Stimulated activated CD4-positive, alpha-beta T cell treated with anti-CD3 and anti-CD28 coated beads, Interleukin-12 subunit alpha, Interleukin-12 subunit beta, amount 100 ng/mL, for 48 hours (primary cell): Measurements from ENCODE around the gene FKBP2.

Experiments
- DNase-seq, 3 donors: peaks; one replicate each; pipeline ENCODE4 v3.0.0-alpha.2; 2020; ENCODE audit warnings: low read depth in 2 of 3, low spot score in 1 of 3

The FKBP2 gene

DNA sequence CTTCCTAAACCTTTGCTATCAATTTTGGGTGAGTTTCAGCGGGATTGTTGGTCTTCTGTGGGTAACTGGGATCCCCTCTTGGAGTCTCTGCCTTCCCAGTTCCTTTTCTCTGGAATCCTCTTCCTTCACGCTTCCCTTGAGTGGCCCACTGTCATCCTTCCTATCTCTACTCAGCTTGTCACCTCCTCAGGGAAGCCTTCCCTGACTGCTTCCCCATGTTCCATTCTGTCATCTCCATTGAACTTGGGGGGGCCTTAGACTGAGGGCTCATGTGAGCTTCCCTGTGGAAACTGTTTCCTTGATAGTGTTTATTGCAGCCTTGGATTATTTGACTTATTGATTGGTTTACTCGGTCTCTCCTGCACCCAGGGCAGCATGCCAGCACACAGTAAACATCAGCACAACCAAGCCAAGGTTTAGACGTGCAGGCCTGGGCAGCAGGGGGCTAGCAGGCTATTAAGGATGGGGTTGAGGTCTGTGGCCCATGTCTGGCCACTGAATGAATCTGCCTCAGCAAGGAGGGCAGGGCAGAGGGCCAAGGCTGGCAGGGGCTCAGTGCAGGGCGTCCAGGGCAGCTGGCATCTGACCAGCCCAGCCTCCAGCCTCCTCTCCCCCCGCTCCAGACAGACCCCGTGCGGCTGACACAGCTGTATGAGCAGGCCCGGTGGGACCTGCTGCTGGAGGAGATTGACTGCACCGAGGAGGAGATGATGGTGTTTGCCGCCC lies 22.1 kb upstream of the FKBP2 start:
- no peak for DNase-seq

DNA sequence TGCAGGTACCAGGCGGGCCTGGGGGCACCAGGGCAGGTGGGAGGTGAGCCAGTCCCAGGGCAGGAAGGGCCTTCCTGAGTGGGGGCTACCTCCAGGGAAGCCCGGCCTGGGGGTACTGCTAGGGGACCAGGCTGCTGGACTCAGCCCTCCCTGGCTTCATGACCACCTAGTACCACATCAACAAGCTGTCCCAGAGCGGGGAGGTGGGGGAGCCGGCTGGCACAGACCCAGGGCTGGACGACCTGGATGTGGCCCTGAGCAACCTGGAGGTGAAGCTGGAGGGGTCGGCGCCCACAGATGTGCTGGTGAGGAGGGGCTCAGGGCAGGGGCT lies 21.6 kb upstream of the FKBP2 start:
- no peak for DNase-seq

- no peak for DNase-seq
These were observed 21.1 kb upstream of the FKBP2 start for GRCh38 chr11:64219755-64220154.

DNA sequence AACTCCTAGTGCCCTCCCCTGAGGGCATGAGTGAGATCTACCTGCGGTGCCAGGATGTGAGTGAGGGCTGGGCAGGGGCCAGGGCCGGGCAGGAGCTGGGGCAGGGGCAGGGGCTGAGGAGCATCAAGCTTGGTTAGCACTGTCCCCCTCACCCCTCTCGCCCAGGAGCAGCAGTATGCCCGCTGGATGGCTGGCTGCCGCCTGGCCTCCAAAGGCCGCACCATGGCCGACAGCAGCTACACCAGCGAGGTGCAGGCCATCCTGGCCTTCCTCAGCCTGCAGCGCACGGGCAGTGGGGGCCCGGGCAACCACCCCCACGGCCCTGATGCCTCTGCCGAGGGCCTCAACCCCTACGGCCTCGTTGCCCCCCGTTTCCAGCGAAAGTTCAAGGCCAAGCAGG lies 20.6 kb upstream of the FKBP2 start:
- DNase-seq, result no peak

GRCh38 chr11:64220798-64221197 lies 20.1 kb upstream of the FKBP2 start:
- no peak for DNase-seq

- no peak for DNase-seq
These were observed 18.3 kb upstream of the FKBP2 start for GRCh38 chr11:64222651-64223000.

- DNase-seq, result no peak
These were observed 17.8 kb upstream of the FKBP2 start for GRCh38 chr11:64223001-64223651.

DNA sequence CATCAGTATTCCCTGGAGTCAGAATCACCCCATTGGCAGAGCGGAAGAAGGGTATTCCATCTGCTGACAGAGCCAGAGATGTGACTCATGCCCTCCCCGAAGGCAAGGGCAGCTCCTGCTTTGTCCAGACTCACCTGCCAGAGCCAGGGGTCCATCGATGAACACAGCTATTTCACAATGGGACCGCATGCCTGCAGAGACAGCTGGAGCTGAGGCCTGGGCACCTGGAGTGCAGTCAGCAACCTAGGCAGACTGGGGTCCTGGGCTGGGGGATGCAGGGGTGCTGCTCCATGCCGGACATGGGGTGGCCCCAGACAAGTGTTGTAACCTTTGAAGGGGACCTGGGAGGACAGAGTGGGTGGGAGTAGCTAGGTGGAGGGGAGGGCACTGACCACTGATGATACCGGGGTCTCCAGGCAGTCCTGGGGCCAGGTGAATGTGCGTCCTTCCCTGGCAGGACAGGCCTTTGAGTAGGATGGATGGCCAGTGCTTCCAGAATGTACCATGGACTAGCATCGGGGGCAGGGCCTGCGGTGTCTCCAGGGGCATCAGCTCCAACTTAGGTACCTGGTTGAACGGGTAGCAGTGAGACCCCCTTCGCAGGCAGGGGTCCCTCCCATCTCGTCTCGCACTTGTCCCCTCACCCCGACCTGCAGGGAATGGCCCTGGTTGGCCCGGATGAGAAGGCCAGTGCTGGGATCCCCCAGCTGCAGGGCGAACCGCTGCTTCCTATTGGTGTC lies 16.6 kb upstream of the FKBP2 start:
- DNase-seq, result no peak

DNA sequence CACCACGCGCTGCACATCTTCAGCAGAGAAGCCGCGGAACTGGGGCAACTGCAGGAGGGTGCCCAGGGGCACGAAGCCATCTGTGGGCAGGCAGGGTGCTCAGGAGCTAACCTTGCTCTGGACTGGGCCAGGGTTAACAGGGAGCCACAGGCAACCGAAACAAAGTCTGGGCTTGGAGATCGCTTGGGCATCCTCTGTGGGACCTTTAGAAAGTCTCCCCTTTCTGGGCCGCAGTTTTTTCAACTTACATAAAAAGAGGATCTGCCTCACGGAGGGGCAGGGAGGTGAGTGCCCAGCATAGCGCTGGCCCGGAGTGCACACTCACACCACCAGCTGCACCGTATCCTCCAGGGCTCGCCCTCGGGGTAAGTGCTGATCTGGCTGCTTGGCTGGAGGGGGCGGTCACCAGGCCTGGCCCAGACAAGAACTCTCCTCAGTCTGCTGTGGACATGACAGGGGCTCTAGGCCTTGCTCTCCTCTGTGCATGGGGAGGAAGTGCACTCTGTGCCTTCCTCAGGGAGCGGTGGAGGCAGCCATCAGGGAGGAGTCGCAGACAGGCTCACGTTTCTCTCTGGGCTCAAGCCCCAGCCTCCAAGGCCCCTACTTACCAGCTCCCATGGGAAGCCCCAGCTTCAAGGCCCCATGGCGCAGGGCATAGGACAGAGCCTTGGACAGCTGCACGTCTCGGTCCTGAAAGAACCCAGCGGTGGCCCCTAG lies 15.8 kb upstream of the FKBP2 start:
- no peak for DNase-seq

GRCh38 chr11:64225608-64226506 lies 15.0 kb upstream of the FKBP2 start, which contains the start of the genes NUDT22 and TRPT1:
NUDT22 (plus strand) TSS chr11:64226274; CDS start chr11:64226653, 379 bp downstream.
TRPT1 (minus strand) TSS chr11:64226186; CDS start chr11:64225860, 326 bp downstream.
- peak; percentile 87 to 96 (median 90) for DNase-seq

- peak in 1 of 3 donors; percentile 49 for DNase-seq
These were observed 14.3 kb upstream of the FKBP2 start for GRCh38 chr11:64226507-64227051.

- no peak for DNase-seq
These were observed 13.4 kb upstream of the FKBP2 start for GRCh38 chr11:64227405-64227956.

GRCh38 chr11:64229090-64229743 lies 11.7 kb upstream of the FKBP2 start:
- no peak for DNase-seq

DNA sequence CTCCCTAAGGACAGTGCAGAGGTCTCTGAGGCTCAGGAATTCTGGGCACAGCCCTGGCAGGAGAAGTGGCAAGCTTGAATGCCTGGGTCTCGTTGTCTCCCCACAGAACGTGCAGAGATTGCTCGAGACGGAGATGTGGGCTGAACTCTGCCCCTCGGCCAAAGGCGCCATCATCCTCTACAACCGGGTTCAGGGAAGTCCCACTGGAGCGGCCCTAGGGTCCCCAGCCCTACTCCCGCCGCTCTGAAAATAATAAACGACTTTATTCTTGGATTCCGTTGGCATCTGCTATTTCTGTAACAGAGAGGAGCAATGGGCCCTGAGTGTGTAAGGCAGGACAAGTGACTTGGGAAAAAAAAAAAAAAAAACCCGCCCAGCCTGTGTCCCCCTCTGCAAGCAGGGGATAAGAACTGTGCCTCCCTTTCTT lies 11.1 kb upstream of the FKBP2 start:
- DNase-seq, result no peak

DNA sequence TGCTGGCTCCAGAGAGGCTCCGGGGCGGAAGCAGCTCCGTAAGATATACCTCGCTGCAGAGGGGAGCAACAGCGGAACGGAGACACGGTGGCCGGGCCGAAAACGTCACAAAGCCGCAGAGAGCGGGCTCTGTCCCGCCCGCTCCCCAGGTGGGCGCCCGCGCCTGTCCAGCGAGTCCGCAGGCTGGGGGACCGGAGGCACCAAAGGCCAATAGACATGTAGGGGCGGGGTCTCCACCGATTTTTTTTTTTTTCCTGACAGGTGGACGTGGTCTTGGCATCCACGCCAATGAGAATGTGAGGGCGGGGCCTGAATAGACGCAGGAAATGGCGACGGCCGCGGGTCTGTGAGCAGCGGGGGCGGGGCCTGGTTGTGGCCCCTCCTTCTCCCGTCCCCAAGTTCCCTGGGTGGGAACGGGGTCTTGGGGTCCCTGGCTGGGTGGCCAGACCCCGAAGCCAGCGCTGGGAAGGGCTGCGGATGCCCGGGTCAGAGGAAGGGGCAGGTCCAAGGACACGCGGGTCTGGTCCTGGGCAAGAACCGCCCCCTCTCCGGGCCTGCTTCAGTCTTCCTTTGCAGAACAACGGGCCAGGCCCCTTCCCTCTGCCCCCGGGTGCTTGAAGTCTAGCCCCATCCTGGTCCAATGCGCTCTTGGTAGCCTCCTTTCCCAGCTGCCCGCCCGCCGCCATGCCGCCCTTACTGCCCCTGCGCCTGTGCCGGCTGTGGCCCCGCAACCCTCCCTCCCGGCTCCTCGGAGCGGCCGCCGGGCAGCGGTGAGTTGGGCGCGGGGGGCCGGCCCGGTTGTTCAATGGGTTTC lies 10.5 kb upstream of the FKBP2 start, which contains the start of gene DNAJC4:
TSS of gene DNAJC4 (plus strand) at position 378 of the 814 bp plus-strand sequence. CDS start at position 685, 307 bp downstream.
- DNase-seq, result peak; percentile 76 to 87 (median 85)

GRCh38 chr11:64230985-64231365 lies 9.9 kb upstream of the FKBP2 start:
- DNase-seq, result no peak

- no peak for DNase-seq
These were observed 9.3 kb upstream of the FKBP2 start for GRCh38 chr11:64231546-64231945.

GRCh38 chr11:64232182-64232966 lies 8.5 kb upstream of the FKBP2 start:
- DNase-seq, result no peak
